C4-2B (cell line): ENCODE data around the gene RSPH9.

Experiments
- ZFX ChIP-seq: fragments of 450-650 bp; IDR thresholded peaks from 2 replicates; pipeline ENCODE4 v1.6.1; 2017
- TF ChIP-seq, protein P1 (sequence below): fragments of 450-650 bp; conservative IDR thresholded peaks from 2 replicates; pipeline ENCODE4 v1.5.1; 2017; ENCODE audit warnings: mild to moderate bottlenecking

DNA sequence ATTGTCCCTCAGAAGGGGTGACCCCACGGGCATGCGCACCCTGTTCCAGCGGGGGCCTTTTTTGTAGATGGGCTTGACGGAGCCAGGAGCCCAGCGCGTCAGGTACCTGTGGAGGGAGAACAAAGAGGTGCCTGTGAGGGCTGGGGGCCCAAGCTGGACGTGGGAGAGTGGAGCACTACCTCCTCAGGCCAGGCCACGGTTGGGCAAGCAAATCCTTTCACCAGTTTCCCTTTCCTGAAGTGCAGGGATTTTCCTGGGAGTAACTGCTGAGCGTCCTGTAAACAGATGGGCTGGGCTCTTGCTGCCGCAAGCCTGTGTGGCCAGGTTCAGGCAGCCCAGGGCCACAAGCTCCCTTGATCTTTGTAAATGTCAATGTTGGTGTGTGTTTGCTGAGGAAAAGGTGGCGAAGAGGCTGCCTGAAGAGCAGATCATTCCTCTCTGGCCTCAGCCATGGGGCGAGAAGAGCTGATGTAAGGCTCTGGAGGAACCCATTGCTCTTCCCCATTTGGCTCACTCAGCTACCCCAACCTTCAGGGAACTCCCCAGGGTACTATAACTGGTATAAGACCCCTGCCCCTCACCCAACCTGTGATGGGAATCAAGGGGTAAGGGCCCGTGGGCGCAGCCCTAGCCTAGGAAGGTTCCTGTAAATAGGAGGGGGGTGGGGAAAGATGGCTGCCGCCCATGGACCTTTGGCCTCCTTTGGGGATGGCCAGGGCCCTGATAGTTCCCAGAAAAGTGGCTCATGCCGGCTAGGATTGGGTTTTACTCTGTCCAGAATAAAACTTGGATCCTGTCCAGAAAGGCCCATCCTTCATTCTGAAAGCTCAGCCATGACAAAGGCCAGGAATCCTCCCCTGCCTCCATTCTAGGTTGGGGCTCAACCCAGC lies 27.2 kb downstream of the RSPH9 start:
- TF ChIP-seq, protein P1, sequence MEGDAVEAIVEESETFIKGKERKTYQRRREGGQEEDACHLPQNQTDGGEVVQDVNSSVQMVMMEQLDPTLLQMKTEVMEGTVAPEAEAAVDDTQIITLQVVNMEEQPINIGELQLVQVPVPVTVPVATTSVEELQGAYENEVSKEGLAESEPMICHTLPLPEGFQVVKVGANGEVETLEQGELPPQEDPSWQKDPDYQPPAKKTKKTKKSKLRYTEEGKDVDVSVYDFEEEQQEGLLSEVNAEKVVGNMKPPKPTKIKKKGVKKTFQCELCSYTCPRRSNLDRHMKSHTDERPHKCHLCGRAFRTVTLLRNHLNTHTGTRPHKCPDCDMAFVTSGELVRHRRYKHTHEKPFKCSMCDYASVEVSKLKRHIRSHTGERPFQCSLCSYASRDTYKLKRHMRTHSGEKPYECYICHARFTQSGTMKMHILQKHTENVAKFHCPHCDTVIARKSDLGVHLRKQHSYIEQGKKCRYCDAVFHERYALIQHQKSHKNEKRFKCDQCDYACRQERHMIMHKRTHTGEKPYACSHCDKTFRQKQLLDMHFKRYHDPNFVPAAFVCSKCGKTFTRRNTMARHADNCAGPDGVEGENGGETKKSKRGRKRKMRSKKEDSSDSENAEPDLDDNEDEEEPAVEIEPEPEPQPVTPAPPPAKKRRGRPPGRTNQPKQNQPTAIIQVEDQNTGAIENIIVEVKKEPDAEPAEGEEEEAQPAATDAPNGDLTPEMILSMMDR, result no peak
- no peak for TF ChIP-seq ZFX
